A549 (cell line): ENCODE results near the gene SYNDIG1L.

Source experiments
- CEBPB ChIP-seq, 2 experiments: fragments of >200 bp in 1 of 2; sonication (Bioruptor Twin) in 1 of 2; formaldehyde crosslinking in 1 of 2; IDR thresholded peaks; 2 replicates each; pipeline ENCODE4 v1.6.1; 2012 to 2016
- CTCF ChIP-seq: fragments of >200 bp; sonication (Bioruptor Twin); formaldehyde crosslinking; IDR thresholded peaks from 3 replicates; pipeline ENCODE4 v1.5.1; 2016
- E2F6 ChIP-seq: IDR thresholded peaks from 2 replicates; pipeline ENCODE4 v1.6.1; 2012; ENCODE audit warnings: low read depth, borderline replicate concordance
- GATA3 ChIP-seq: IDR thresholded peaks from 2 replicates; pipeline ENCODE4 v1.6.1; 2012; ENCODE audit warnings: borderline replicate concordance
- JUNB ChIP-seq: fragments of >200 bp; sonication (Bioruptor Twin); formaldehyde crosslinking; IDR thresholded peaks from 2 replicates; pipeline ENCODE4 v1.6.1; 2016
- KDM5A ChIP-seq: fragments of 200-600 bp; sonication (generic); IDR thresholded peaks from 2 replicates; pipeline ENCODE4 v1.6.1; 2016; ENCODE audit warnings: antibody characterized with exemption, mild to moderate bottlenecking
- POLR2A ChIP-seq: IDR thresholded peaks from 2 replicates; pipeline ENCODE4 v1.6.1; 2012; ENCODE audit warnings: mild to moderate bottlenecking, low read length
- POLR2AphosphoS2 ChIP-seq: conservative IDR thresholded peaks from 2 replicates; pipeline ENCODE4 v1.6.1; 2012; ENCODE audit warnings: low read length, improper control_type of control experiment, inconsistent platforms
- TFCP2L1 ChIP-seq: fragments of 250-450 bp; sonication (Bioruptor Pico); IDR thresholded peaks from 2 replicates; pipeline ENCODE4 v1.5.0; 2021; ENCODE audit warnings: mild to moderate bottlenecking
- TF ChIP-seq, protein P1 (sequence below): fragments of 250-450 bp; sonication (Bioruptor Pico); IDR thresholded peaks from 2 replicates; pipeline ENCODE4 v1.5.0; 2021; ENCODE audit warnings: mild to moderate bottlenecking, moderate library complexity, borderline replicate concordance

DNA sequence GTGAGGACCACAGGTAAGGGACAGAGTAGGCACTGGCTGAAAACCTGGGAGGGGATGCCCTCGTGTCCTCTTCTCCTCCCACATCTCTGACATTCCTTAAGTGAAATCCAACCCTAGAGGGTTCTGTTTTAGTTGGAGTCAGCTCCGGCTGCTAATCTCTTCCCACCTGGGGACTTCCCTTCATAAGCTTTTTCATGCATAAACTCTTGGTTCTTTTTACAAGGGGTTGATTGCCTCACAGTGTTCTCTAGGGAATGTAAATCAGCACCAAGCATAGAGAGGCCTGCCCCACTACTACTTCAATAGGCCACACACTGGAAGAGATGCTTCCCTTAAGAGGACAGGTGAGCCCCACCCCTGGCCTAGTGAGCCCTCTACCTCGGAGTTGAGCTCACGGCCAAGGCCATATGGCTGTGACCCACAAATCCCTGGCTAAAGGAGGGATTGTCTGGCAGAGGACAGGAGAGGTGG lies 3.2 kb upstream of the SYNDIG1L start:
- TF ChIP-seq CTCF, result no peak
- TF ChIP-seq POLR2A, result no peak
- no peak for TF ChIP-seq E2F6
- TF ChIP-seq, protein P1, sequence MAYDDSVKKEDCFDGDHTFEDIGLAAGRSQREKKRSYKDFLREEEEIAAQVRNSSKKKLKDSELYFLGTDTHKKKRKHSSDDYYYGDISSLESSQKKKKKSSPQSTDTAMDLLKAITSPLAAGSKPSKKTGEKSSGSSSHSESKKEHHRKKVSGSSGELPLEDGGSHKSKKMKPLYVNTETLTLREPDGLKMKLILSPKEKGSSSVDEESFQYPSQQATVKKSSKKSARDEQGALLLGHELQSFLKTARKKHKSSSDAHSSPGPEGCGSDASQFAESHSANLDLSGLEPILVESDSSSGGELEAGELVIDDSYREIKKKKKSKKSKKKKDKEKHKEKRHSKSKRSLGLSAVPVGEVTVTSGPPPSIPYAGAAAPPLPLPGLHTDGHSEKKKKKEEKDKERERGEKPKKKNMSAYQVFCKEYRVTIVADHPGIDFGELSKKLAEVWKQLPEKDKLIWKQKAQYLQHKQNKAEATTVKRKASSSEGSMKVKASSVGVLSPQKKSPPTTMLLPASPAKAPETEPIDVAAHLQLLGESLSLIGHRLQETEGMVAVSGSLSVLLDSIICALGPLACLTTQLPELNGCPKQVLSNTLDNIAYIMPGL (CRISPR knock-in tag), result no peak
- no peak for TF ChIP-seq CEBPB (IDR thresholded peaks at IDR 0.05)
- TF ChIP-seq GATA3, result no peak
- no peak for TF ChIP-seq KDM5A
- TF ChIP-seq TFCP2L1 (CRISPR knock-in tag), result no peak
- TF ChIP-seq POLR2AphosphoS2, result no peak
- no peak for TF ChIP-seq JUNB
